Measurements from ENCODE around the gene UTS2.

DNA sequence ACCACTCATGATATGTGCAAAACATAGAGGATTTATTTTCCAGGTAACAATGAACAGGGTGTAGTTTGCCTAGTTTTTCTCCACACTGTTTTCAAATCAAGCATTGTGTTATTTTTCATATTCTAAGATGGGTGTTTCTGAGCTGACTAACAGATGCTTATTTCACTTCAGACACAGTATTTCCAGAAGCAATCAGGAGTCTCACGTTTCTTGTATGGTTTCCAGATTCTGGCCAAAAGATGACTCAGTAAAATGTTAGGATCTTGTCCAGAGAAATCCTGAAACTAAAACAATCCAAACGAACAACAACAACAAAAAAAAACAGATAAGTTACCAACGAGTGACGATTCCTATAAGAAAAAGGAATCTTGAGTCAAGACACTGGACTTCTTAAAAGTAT, 5.3 kb downstream of the UTS2 start:
- no peak for TF ChIP-seq POLR2AphosphoS5 (IDR thresholded peaks at IDR 0.05; ENCODE audit: low read depth, low read length)
- TF ChIP-seq, protein P1, sequence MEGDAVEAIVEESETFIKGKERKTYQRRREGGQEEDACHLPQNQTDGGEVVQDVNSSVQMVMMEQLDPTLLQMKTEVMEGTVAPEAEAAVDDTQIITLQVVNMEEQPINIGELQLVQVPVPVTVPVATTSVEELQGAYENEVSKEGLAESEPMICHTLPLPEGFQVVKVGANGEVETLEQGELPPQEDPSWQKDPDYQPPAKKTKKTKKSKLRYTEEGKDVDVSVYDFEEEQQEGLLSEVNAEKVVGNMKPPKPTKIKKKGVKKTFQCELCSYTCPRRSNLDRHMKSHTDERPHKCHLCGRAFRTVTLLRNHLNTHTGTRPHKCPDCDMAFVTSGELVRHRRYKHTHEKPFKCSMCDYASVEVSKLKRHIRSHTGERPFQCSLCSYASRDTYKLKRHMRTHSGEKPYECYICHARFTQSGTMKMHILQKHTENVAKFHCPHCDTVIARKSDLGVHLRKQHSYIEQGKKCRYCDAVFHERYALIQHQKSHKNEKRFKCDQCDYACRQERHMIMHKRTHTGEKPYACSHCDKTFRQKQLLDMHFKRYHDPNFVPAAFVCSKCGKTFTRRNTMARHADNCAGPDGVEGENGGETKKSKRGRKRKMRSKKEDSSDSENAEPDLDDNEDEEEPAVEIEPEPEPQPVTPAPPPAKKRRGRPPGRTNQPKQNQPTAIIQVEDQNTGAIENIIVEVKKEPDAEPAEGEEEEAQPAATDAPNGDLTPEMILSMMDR (IDR thresholded peaks at IDR 0.05): no peak
- TF ChIP-seq, protein P2, sequence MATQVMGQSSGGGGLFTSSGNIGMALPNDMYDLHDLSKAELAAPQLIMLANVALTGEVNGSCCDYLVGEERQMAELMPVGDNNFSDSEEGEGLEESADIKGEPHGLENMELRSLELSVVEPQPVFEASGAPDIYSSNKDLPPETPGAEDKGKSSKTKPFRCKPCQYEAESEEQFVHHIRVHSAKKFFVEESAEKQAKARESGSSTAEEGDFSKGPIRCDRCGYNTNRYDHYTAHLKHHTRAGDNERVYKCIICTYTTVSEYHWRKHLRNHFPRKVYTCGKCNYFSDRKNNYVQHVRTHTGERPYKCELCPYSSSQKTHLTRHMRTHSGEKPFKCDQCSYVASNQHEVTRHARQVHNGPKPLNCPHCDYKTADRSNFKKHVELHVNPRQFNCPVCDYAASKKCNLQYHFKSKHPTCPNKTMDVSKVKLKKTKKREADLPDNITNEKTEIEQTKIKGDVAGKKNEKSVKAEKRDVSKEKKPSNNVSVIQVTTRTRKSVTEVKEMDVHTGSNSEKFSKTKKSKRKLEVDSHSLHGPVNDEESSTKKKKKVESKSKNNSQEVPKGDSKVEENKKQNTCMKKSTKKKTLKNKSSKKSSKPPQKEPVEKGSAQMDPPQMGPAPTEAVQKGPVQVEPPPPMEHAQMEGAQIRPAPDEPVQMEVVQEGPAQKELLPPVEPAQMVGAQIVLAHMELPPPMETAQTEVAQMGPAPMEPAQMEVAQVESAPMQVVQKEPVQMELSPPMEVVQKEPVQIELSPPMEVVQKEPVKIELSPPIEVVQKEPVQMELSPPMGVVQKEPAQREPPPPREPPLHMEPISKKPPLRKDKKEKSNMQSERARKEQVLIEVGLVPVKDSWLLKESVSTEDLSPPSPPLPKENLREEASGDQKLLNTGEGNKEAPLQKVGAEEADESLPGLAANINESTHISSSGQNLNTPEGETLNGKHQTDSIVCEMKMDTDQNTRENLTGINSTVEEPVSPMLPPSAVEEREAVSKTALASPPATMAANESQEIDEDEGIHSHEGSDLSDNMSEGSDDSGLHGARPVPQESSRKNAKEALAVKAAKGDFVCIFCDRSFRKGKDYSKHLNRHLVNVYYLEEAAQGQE (IDR thresholded peaks at IDR 0.05; ENCODE audit: insufficient read depth in 1 of 2, low read depth in 2 of 2, low read length in 1 of 2): no peak

Data from Panc1 (cell line).